Neural cell (in vitro differentiated cells): ENCODE data around the gene NPAS2. TPM values are rescaled to one million over a fixed set of nuclear protein-coding genes. Genes with fewer than 3 reads are reported as not detected.

Experiments
- H2AFZ ChIP-seq: fragments of 200-600, 300-800 bp; sonication (generic), shearing (Covaris generic); 2 replicates; pipeline ENCODE4 v1.6.0; 2014; ENCODE audit warnings: low read depth, mild to moderate bottlenecking, antibody characterized with exemption, low read length, moderate library complexity
- H3F3A ChIP-seq: fragments of 200-600 bp; shearing (Covaris generic); 2 replicates; pipeline ENCODE4 v1.6.1; 2016; ENCODE audit warnings: mild to moderate bottlenecking, moderate library complexity, mixed read lengths, antibody characterized with exemption, low read length; ENCODE audit not compliant: insufficient read depth, poor library complexity, severe bottlenecking
- H3K27ac ChIP-seq: fragments of 200-600, 300-800 bp; sonication (generic), shearing (Covaris generic); 2 replicates; pipeline ENCODE4 v1.5.1; 2014; ENCODE audit warnings: mild to moderate bottlenecking, low read length, moderate library complexity
- H3K27me3 ChIP-seq: fragments of 300-800, 200-600 bp; sonication (generic), shearing (Covaris generic); 2 replicates; pipeline ENCODE4 v1.6.0; 2014; ENCODE audit warnings: mild to moderate bottlenecking, low read depth, low read length, moderate library complexity; ENCODE audit not compliant: insufficient read depth
- H3K36me3 ChIP-seq: fragments of 300-800, 200-600 bp; sonication (generic), shearing (Covaris generic); 2 replicates; pipeline ENCODE4 v1.5.1; 2014; ENCODE audit warnings: mild to moderate bottlenecking, antibody characterized with exemption, low read length, moderate library complexity; ENCODE audit not compliant: insufficient read depth
- H3K4me2 ChIP-seq: fragments of 300-800, 200-600 bp; sonication (generic), shearing (Covaris generic); 2 replicates; pipeline ENCODE4 v1.6.0; 2014; ENCODE audit warnings: mild to moderate bottlenecking, low read length
- H3K4me3 ChIP-seq: fragments of 300-800, 200-600 bp; sonication (generic), shearing (Covaris generic); 2 replicates; pipeline ENCODE4 v1.5.1; 2014; ENCODE audit warnings: mild to moderate bottlenecking, low read length, moderate library complexity
- H3K79me2 ChIP-seq: fragments of 200-600 bp; shearing (Covaris generic); replicated peaks from 2 replicates; pipeline ENCODE4 v1.6.0; 2014; ENCODE audit warnings: mild to moderate bottlenecking, low read length, moderate library complexity; ENCODE audit not compliant: insufficient read depth
- H3K9ac ChIP-seq: fragments of 300-800, 200-600 bp; sonication (generic), shearing (Covaris generic); 2 replicates; pipeline ENCODE4 v1.6.1; 2016; ENCODE audit warnings: mild to moderate bottlenecking, low read length, mixed read lengths
- H3K9me2 ChIP-seq: fragments of 200-600 bp; shearing (Covaris generic); 2 replicates; pipeline ENCODE4 v1.6.1; 2016; ENCODE audit warnings: mild to moderate bottlenecking, low read length, mixed read lengths; ENCODE audit not compliant: insufficient read depth
- H3K9me3 ChIP-seq: fragments of 200-600, 300-800 bp; sonication (generic), shearing (Covaris generic); 2 replicates; pipeline ENCODE4 v1.6.1; 2016; ENCODE audit warnings: mild to moderate bottlenecking, mixed run types, low read length, moderate library complexity, mixed read lengths
- H4K20me1 ChIP-seq: fragments of 200-600 bp; shearing (Covaris generic); 2 replicates; pipeline ENCODE4 v1.6.1; 2016; ENCODE audit warnings: mild to moderate bottlenecking, mixed run types; ENCODE audit not compliant: insufficient read depth
- CTCF ChIP-seq: fragments of 450-650 bp; IDR thresholded peaks from 2 replicates; pipeline ENCODE4 v1.5.1; 2014; ENCODE audit warnings: antibody characterized with exemption, mild to moderate bottlenecking, moderate library complexity; ENCODE audit not compliant: poor library complexity, severe bottlenecking
- EP300 ChIP-seq: fragments of 450-650 bp; conservative IDR thresholded peaks from 2 replicates; pipeline ENCODE4 v1.6.1; 2014; ENCODE audit warnings: antibody characterized with exemption, mild to moderate bottlenecking, moderate library complexity; ENCODE audit not compliant: poor library complexity, severe bottlenecking
- EZH2 ChIP-seq: fragments of 200-600, 300-800 bp; shearing (Covaris generic), sonication (generic); IDR thresholded peaks from 2 replicates; pipeline ENCODE4 v1.6.1; 2014; ENCODE audit warnings: antibody characterized with exemption, low read length, borderline replicate concordance, mild to moderate bottlenecking; ENCODE audit not compliant: insufficient read depth, poor library complexity, severe bottlenecking
- MXI1 ChIP-seq: fragments of 450-650 bp; conservative IDR thresholded peaks from 2 replicates; pipeline ENCODE4 v1.6.1; 2014; ENCODE audit warnings: antibody characterized with exemption, mild to moderate bottlenecking; ENCODE audit not compliant: poor library complexity, severe bottlenecking
- POLR2AphosphoS5 ChIP-seq: IDR thresholded peaks from 2 replicates; pipeline ENCODE4 v1.6.1; 2012
- RAD21 ChIP-seq: fragments of 450-650 bp; conservative IDR thresholded peaks from 2 replicates; pipeline ENCODE4 v1.6.1; 2014; ENCODE audit warnings: antibody characterized with exemption, mild to moderate bottlenecking, moderate library complexity
- REST ChIP-seq: IDR thresholded peaks from 2 replicates; pipeline ENCODE4 v1.6.1; 2012; ENCODE audit warnings: borderline replicate concordance
- SMC3 ChIP-seq: fragments of 450-650 bp; conservative IDR thresholded peaks from 2 replicates; pipeline ENCODE4 v1.6.1; 2014; ENCODE audit warnings: antibody characterized with exemption, mild to moderate bottlenecking, moderate library complexity; ENCODE audit not compliant: poor library complexity
- TAF1 ChIP-seq: IDR thresholded peaks from 2 replicates; pipeline ENCODE4 v1.6.1; 2012; ENCODE audit warnings: low read depth
- polyA plus RNA-seq: library from polyadenylated mRNA; depleted of rRNA; stranded (reverse); fragments of >200 nt; gene quantifications from 2 replicates; pipeline ENCODE4 v1.2.3, GENCODE V29; 2014

Gene NPAS2
- polyA plus RNA-seq, 1 donor from 2014 or later: 2.1 TPM

- H4K20me1 ChIP-seq: no peaks in the 10 kb centered on the region
- H2AFZ ChIP-seq: no peak overlapping the region
- no peak overlapping the region for H3K27ac ChIP-seq
- no peaks in the 10 kb centered on the region for H3K36me3 ChIP-seq
- no peak overlapping the region for H3K4me2 ChIP-seq
- H3K27me3 ChIP-seq: no peaks in the 10 kb centered on the region
- no peak overlapping the region for H3K4me3 ChIP-seq
- no peak overlapping the region for H3K9ac ChIP-seq
- H3K9me2 ChIP-seq: no peaks in the 10 kb centered on the region
- H3K79me2 ChIP-seq: no peaks in the 10 kb centered on the region
- H3K9me3 ChIP-seq: no peaks in the 10 kb centered on the region
- TF ChIP-seq POLR2AphosphoS5 (no peak), EZH2 (no peak), RAD21 (no peak), CTCF (no peak), TAF1 (no peak), MXI1 (no peak), SMC3 (no peak), REST (no peak), EP300 (no peak)
- H3F3A ChIP-seq: no peaks in the 10 kb centered on the region
Observed at GRCh38 chr2:100793220-100793619, 26.7 kb upstream of the NPAS2 start.

GRCh38 chr2:100793982-100794381 lies 26.0 kb upstream of the NPAS2 start:
- no peaks in the 10 kb centered on the region for H3K9me3 ChIP-seq
- no peaks in the 10 kb centered on the region for H3K9me2 ChIP-seq
- no peak overlapping the region for H3K4me2 ChIP-seq
- H2AFZ ChIP-seq: no peak overlapping the region
- no peaks in the 10 kb centered on the region for H3F3A ChIP-seq
- H3K27ac ChIP-seq: no peak overlapping the region
- no peaks in the 10 kb centered on the region for H3K27me3 ChIP-seq
- no peaks in the 10 kb centered on the region for H3K79me2 ChIP-seq
- H4K20me1 ChIP-seq: no peaks in the 10 kb centered on the region
- H3K9ac ChIP-seq: no peak overlapping the region
- H3K36me3 ChIP-seq: no peaks in the 10 kb centered on the region
- TF ChIP-seq TAF1 (no peak), POLR2AphosphoS5 (no peak), REST (no peak), SMC3 (no peak), EZH2 (no peak), CTCF (no peak), MXI1 (no peak), EP300 (no peak), RAD21 (no peak)
- H3K4me3 ChIP-seq: no peak overlapping the region
